HG03097 (cell line): ENCODE measurements around the gene HIP1.
"Not testable (repeated sequence)": the region's sequence is repeated elsewhere in the genome, so short reads cannot be mapped to it uniquely, and the experiment has no call there.

Experiments used
- ATAC-seq: cut with Tn5 transposase; IDR thresholded peaks from one replicate; pipeline ENCODE4 v1.9.1; 2021; ENCODE audit not compliant: unreplicated experiment, low FRiP score

HIP1 gene

DNA sequence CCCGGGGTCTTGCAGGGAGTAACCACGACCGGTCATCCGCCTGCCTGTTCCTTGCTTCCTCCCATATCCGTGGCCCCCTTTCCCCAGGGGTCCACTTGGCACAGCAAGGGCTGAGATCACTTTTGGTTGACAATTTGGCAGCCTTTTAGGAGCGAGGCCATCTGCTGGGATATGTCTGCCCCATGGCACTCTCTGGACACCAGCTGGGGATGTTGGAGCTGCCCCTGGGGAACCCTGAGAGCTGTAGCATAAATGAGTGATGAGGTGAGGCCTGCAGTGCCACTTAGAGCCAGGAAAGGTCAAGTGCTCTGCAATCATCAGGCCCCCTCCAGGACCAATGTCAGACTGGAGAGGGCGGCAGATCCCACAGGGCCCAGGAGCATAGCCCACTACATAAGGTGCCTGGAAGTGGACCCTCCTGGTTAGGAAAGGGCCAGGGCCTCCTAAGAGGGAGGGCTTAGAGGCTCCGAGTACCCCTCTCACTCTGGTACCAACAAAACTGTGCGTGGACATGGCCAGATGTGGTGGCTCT is 92.1 kb downstream of the HIP1 start:
- ATAC-seq: no peak

DNA sequence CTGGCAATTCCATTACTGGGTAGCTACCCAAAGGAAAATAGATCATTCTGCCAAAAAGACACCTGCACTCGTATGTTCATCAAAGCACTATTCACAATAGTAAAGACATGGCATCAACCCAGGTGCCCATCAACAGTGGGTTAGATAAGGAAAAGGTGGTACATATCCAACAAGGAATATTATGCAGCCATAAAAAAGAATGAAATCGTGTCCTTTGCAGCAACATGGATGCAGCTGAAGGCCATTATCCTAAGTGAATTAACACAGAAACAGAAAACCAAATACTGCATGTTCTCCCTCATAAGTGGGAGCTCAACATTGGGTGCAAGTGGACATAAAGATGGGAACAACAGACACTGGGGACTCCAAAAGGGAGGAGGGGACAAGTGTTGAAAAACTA is 93.2 kb downstream of the HIP1 start:
- no peak for ATAC-seq

DNA sequence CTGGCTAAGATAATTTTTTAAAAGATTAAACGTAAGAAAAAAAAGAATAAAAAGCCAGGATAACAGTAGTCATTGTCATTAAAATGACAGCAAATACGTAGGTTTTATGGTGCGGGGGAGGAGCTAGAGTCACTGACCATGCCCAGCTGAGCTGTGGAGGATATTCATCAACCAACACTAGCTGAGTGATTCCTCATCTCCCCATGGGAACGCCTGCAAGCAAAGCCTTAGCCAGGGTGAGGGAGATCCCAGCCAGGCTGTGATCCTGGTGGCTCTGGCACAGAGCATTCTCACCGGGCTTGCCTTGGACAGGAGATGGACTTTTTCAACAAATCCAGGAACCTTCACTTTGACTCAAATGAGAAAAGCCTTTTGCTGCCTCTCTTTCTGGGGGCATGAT is 94.2 kb downstream of the HIP1 start:
- no peak for ATAC-seq

DNA sequence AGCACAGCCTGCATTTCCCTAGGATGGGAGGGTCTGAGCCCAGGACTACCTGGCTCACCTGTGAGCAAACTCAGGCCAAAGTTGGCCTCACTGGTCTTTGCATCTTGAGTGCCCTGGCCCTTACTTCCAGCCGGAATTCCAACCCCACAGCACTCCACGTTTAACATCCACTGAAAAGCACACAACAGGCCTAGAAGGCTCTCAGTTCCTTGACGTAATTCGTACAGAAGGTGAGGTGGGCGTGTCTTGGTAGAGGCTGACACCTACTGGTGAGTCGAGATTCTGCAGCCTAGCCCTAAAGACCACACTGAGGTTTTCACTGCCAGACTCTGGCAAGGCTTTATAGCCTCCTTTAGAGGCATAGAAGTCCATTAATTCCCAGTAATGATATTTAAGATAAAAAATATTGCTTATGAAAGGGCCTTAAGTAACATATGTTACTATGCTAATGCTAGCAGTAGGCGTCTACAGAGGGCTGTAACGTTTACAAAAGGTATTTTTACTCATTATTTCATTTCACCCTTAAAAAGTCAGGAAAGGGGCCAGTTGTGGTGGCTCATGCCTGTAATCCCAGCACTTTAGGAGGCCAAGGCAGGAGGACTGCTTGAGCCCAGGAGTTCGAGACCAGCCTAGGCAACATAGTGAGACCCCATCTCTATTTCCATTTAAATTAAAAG is 95.8 kb downstream of the HIP1 start:
- ATAC-seq: no peak

DNA sequence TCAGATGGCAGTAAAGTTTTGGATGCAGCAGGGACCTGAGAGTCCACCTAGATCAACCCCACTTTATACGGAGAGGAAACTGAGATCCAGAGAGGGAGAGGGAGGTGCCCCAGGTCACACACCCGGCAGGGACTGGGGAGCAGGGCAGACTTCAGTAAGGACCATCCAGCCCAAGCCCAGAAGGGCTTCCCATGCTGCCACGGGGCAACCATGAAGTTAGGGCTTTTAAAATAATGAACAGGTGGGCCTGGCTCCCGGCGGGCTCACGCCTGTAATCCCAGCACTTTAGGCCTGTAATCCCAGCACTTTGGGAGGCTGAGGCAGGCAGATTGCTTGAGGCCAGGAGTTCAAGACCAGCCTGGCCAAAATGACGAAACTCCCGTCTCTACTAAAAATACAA is 98.5 kb downstream of the HIP1 start:
- ATAC-seq: no peak

DNA sequence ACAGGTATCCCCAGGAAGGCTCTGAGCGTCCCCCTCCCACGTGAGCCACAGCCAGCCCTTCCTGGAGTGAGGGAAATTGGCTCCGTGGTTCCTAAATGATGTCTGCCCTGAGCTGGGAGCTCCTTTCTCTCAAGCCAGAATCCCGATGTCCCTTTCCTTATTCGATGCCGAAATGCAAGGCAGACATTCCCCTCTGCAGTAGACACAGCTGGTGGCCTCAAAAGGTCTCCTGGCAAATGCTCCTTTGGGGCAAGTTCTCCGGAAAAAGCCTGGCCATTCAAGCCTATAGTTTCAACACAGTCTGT is 98.9 kb downstream of the HIP1 start:
- no peak for ATAC-seq

DNA sequence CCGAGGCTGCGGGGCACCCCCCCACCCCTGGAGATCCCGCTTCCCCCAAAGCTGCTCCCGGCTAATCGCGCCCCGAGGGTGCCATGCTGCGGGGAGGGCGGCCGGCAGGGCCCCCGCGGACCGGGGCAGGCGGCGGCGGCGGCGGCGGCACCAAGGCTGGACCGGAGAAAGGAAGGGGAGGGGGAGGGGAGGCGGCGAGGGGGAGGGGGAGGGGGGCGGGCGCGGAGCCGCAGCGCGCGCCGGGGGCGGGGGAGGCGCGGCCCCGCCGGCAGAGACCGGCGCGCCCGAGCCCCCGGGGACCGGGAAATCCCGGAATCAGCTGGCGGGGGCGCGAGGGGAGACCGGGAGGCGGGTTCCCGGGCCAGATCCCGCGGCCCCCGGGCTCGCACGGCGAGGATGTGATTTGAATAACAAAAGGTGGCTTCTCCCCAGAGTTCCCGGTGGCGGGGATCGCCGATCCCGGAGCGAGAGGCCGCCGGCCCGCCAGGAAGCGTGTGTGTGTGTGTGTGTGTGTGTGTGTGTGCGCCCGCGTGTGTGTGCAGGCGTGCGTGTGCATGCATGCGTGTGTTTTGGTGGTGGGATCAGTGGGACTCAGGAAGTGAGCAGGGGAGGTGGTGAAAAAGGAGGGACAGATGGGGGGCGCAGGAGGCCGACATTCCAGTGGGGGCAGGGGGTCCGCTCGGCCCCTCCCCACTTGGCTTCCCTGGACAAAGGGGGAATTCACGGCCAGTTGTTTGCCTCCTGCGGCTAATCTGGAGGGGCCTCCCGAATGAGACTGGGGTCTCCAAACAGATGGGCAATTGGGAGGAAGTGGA is 99.5 kb downstream of the HIP1 start:
- no peak for ATAC-seq

DNA sequence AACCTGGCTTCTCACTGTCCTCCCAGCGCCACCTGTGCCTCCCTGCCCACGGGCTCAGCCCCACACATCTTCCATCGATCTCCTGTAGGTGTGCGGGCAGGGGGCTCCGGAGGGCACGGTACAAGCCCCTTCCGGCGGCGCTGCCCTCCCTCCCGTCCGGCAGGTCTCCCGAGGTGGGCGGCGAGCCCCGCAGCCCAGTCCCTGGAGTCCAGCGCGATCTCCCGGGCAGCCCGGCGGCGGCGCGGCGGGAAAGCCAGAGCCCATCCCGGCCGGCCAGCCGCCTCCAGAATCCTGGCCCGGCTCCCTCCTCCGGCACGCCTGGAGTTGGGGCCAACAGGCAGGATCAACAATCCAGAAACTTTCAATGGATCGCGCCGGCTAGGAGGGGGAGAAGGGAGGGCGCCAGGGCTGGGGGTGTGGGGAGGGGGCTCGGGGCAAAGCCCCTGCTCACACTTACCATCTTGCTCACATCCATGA is 100.1 kb downstream of the HIP1 start:
- no peak for ATAC-seq

DNA sequence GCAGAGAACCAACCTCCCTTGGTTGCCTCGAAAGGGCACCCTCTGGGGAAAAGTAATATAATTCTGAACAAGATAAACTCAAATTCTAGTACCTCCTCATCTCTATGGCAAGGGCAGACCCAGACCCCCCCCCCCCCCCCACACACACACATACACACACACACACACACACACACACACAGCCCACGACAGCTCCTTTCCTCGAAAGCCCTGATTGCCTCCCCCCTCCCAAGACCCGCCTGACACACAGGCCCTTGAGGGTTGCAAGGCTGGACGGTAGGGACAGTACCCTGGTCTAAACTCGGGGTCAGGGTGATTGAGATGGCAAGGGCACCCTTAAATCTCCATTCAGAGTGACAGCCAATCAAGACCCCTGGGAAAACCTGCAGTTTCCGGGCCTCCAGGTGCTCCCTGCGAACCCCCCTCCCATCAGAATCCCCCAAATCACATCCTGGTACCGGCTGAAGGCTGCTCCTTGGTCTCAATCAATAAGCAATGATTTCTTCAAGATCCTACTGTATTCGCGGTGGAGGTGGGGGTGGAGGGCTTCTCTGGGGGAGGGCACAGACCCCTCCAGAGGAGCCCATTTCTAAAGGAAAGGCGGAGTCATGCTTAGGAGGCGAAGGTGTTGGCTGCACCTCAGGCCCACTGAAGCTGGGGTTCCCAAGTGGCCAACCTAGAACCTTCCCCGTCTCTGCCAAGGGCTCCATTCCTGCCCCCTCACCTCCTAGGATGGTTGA is 100.7 kb downstream of the HIP1 start:
- ATAC-seq: no peak

DNA sequence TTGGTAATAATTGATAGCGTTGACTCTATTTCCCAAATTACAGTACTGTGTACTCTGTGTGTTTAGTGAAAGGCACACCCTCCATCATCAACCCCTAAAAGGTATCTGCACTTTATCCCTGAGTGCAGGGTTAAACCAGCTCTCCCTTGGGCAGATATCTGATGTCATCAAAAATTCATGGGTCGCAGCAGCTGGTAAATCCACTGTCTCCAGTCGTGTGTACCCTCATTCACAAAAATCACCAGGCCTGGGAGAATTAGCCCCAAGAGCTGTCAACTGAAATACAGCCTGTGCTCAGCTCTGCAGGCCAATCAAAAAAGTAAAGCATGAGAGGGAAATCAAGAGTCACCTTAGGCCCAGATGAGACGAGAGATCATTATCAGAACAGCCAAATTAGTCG is 103.7 kb downstream of the HIP1 start:
- no peak for ATAC-seq

DNA sequence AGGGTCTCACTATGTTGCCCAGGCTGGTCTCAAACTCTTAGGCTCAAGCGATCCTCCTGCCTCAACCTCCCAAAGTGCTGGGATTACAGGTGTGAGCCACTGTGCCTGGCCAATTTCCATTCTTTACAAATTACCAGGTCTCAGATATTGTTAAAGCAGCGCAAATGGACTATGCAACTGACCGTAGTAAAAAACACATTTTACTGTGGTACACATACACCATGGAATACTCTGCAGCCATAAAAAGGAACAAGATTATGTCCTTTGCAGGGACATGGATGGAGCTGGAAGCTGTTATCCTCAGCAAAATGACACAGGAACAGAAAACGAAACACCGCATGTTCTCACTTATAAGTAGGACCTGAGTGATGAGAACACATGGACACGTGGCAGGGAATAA is 106.2 kb downstream of the HIP1 start:
- not testable (repeated sequence) for ATAC-seq

DNA sequence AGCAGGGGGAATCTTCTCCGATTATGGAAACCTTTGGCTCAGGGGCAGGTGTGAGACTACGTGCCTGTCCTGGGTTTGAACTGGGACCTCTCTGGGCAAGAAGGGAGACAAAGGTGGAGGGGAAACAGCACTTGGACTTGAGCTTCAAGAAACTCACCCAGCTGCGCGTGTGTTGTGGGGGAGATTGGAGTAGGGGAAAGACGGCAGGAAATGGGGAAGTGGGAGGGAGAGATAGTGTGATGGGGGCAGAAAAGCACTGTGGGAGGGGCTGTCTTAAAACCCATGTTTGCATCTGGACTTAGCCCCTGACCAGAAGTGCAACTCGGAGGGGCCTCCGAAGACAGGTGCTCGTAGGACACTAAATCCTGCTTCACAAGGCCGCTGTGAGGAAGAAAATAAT is 107.0 kb downstream of the HIP1 start:
- no peak for ATAC-seq

DNA sequence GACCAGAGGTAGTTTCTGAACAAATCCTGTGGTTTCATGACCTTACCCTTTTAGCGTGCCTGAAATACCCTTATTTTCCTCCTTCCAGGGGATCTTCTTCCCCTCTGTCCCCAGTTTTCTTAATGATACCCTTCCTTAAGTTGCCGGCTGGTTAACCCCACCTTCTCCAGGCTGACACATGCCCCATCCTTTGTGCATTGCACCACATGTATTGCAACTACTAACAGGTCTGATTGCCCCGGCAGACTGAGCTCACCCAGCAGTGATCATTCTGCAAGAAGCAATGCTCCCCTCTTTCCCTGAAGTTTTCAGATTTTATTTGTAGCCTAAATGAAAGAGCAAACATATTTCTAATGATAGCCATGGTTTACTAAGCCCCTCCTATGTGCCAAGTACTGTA is 108.2 kb downstream of the HIP1 start:
- ATAC-seq: no peak

DNA sequence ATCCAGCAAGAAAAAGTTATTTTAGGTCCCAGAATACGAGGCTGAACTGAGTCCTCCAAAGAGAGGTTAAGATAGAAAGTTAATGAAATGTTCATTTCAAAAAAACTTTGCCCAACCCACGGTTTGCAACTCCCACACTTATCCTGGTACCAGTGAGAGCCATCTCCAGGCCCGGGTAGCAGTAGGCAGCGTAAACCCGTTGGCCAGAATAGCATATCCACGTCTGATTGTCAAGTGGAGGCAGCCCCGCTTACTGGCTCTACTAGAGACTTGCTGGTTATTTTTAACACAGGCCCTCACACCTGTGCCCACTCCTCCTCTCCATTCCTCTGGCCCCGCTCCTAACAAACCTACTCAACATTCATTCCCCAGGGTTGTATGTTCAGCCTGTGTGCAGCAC is 109.7 kb downstream of the HIP1 start:
- no peak for ATAC-seq

DNA sequence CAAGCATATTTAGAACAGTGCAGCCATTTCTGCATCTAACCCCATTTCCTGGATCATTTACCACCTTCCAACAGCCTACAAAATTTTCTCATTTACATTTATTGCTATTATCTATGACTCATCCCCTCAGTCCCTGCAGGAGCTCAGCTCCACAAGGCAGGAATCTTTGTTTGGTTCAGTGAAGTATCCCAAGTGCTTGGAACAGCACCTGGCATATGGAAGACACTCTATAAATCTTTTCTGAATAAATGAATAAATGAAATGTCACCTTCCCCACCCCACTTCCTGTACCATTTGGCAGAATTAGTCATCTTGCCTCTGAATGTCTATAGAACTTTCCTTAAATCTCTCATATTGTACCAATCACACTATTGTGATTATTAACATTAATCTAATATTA is 110.7 kb downstream of the HIP1 start:
- no peak for ATAC-seq

DNA sequence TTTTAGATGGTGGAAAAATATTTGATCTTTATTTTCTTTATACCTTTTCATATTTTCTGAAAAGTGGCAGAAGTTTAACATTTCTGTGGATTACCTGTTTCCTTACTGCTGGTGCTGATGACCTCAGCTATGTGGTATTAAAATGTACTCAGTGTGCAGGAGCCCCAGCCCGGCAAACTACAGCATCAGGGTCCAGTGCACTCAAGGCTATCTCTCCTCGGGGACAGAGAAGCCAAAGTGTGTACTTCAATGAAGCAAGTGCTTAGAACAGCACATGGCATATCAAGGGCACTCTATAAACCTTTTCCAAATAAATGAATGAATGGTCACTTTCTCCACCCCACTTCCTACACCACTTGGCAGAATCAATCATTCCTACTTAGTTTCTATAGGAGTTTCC is 111.8 kb downstream of the HIP1 start:
- ATAC-seq: no peak

DNA sequence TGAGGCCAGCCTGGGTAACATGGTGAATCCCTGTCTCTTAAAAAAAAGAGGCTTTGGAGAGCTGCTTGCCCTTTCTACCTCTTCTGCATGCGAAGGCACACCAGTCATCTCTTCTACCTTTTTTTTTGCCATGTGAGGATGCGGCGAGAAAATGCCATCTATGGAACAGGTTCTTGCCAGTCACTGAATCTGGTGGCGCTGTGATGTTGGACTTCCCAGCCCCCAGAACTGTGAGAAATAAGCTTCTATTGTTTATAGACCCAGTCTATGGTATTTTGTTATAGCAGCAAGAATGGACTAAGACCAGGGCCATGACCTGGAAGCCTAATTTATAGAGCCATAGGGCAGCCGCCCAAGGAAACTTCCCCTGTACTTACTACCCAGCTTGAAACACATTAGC is 112.9 kb downstream of the HIP1 start:
- no peak for ATAC-seq

DNA sequence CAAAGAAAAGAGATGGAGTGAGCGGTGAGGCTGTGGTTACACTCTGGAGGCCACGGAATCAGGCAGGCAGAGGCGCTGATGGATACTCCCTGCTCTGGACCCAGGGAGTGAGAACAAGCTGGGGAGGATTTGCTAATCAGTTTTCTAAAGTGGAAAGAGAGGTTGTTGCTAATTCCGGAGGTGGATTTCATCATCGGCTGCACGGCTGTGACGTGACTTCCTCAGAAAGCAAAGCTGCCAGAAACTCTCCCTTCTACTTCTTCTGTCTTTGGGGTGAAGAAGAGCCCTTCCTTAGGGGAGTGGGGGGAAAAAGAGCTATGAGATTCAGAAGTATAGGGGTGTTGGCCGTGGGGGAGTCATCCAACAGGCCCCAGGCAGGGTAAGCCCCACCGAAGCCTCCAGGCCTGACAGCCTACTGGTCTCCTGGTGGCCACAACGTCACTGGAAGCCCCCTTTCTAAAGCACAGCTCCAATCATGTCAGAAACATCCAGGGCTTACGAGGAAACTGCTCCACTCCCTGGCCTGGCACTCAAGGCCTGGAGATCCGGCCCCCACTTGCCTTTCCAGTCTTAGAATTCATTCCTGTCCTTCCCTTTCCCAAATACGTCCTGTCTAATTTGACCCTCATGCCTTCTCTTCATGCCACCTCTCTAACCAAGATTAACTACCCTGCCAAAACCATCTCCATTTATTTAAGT is 114.5 kb downstream of the HIP1 start:
- ATAC-seq: no peak

DNA sequence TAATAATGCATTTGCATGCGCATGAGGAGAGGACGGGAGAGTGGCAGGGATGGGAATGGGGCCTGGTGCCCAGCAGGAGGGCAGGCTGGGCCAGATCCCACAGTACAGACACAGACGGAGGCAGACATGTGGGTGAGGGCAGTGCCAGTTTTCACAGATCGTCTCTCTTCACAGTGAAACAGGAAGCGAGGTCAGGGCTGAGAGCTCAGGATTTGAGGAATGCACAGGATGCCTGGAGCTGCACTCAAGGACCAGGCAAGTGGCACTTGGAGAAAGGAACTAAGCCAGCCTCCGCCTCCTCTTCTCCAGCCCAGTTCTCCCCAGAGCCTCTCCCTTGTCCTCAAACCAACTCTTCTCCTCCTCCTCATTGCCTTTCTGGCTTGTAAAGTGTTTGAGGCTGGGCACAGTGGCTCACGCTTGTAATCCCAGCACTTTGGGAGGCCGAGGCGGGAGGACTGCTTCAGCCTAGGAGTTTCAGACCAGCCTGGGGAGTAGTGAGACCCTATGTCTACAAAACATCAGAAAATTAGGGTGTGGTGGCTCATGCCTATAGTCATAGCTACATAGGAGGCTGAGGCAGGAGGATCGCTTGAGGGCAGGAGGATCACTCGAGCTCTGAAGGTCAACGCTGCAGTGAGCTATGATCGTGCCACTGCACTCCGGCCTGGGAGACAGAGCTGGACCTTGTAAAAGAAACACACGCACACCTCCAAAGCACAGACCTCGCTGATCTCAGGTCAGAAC is 115.2 kb downstream of the HIP1 start:
- no peak for ATAC-seq

DNA sequence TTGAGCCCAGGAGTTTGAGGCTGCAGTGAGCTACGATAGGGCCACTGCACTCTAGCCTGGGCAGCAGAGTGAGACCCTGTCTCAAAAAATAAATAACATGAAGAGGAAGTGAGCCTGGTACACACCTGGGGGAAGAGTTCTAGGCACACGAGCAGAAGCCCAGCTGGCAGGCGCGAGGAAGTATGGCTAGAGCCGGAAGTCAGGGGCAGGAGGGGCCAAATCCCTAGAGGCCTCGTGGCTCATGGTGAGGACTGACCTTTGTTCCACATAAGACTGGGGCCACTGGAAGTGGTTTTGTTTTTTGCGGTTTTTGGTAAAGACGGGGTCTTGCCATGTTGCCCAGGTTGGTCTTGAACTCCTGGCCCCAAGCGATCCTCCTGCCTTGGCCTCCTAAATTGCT is 117.6 kb downstream of the HIP1 start:
- no peak for ATAC-seq
